Measurements from ENCODE around the gene PRSS56. TPM values are rescaled to one million over a fixed set of nuclear protein-coding genes. Genes with fewer than 3 reads are reported as not detected.

Gene PRSS56
- polyA plus RNA-seq, 1 donor from 2014 or later = 0.16 TPM

DNA sequence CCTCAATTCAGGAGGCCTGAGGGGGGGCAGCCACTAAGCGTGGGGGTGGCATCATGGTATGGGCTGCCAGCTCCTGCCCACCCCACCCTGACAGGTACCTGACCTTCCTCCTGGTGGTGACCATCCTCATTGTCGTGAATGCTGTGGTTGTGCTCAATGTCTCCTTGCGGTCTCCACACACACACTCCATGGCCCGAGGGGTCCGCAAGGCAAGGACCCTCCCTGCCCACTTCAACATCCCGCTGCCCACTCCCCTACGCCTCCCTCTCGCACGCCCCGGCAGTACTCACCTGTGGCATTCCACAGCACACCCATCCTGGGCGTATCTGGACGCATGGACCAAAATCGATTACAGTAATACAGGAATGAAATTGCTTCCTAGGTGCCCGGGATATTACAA is 23.3 kb downstream of the PRSS56 start (continued):
- TF ChIP-seq, protein P1, sequence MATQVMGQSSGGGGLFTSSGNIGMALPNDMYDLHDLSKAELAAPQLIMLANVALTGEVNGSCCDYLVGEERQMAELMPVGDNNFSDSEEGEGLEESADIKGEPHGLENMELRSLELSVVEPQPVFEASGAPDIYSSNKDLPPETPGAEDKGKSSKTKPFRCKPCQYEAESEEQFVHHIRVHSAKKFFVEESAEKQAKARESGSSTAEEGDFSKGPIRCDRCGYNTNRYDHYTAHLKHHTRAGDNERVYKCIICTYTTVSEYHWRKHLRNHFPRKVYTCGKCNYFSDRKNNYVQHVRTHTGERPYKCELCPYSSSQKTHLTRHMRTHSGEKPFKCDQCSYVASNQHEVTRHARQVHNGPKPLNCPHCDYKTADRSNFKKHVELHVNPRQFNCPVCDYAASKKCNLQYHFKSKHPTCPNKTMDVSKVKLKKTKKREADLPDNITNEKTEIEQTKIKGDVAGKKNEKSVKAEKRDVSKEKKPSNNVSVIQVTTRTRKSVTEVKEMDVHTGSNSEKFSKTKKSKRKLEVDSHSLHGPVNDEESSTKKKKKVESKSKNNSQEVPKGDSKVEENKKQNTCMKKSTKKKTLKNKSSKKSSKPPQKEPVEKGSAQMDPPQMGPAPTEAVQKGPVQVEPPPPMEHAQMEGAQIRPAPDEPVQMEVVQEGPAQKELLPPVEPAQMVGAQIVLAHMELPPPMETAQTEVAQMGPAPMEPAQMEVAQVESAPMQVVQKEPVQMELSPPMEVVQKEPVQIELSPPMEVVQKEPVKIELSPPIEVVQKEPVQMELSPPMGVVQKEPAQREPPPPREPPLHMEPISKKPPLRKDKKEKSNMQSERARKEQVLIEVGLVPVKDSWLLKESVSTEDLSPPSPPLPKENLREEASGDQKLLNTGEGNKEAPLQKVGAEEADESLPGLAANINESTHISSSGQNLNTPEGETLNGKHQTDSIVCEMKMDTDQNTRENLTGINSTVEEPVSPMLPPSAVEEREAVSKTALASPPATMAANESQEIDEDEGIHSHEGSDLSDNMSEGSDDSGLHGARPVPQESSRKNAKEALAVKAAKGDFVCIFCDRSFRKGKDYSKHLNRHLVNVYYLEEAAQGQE (IDR thresholded peaks at IDR 0.05; ENCODE audit: borderline replicate concordance) = no peak

DNA sequence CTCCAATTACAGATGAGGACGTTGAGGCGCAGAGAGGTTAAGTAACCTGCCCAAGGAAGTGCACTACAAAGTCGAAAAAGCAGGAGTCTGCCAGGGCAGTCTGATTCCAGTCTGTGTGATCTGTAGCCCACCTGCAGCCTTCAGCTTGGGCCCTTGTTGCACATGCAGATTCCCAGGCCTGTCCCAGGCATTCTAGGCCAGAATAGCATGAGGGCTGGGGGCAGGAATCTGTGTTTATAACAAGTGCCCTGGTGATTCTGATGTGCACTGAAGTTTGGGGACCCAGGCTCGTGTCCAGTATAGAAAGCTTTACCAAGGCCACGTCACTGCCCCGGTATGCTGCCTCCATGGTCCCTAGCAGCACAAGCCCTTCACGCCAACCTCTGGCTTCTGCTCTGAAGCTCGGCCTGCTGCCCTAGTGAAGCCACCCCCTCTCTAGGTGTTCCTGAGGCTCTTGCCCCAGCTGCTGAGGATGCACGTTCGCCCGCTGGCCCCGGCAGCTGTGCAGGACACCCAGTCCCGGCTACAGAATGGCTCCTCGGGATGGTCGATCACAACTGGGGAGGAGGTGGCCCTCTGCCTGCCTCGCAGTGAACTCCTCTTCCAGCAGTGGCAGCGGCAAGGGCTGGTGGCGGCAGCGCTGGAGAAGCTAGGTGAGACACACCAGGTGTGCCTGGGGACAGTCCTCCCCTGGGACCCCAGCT is 23.9 kb downstream of the PRSS56 start:
- peaks cover 14% of the 10 kb centered on the region for H3K79me2 ChIP-seq (replicated peaks; ENCODE audit: insufficient read depth, low read length)
- H3K27ac ChIP-seq (ENCODE audit: low read length) = no peak overlapping the region
- H3K4me3 ChIP-seq (ENCODE audit: low read length) = no peak overlapping the region
- no peaks in the 10 kb centered on the region for H3F3A ChIP-seq (ENCODE audit: insufficient read depth, low read length, poor library complexity, severe bottlenecking)
- H3K9ac ChIP-seq (ENCODE audit: low read length) = no peak overlapping the region
- TF ChIP-seq RAD21 (conservative IDR thresholded peaks at IDR 0.05) (no peak), POLR2AphosphoS5 (IDR thresholded peaks at IDR 0.05) (no peak), MXI1 (conservative IDR thresholded peaks at IDR 0.05; ENCODE audit: poor library complexity, severe bottlenecking) (no peak), EP300 (conservative IDR thresholded peaks at IDR 0.05; ENCODE audit: poor library complexity, severe bottlenecking) (no peak), TAF1 (IDR thresholded peaks at IDR 0.05; ENCODE audit: low read depth) (no peak), SMC3 (conservative IDR thresholded peaks at IDR 0.05; ENCODE audit: poor library complexity) (no peak), EZH2 (IDR thresholded peaks at IDR 0.05; ENCODE audit: borderline replicate concordance, insufficient read depth, low read length, poor library complexity, severe bottlenecking) (no peak)
- TF ChIP-seq, protein P1 (IDR thresholded peaks at IDR 0.05; ENCODE audit: borderline replicate concordance) = no peak
- TF ChIP-seq, protein P2, sequence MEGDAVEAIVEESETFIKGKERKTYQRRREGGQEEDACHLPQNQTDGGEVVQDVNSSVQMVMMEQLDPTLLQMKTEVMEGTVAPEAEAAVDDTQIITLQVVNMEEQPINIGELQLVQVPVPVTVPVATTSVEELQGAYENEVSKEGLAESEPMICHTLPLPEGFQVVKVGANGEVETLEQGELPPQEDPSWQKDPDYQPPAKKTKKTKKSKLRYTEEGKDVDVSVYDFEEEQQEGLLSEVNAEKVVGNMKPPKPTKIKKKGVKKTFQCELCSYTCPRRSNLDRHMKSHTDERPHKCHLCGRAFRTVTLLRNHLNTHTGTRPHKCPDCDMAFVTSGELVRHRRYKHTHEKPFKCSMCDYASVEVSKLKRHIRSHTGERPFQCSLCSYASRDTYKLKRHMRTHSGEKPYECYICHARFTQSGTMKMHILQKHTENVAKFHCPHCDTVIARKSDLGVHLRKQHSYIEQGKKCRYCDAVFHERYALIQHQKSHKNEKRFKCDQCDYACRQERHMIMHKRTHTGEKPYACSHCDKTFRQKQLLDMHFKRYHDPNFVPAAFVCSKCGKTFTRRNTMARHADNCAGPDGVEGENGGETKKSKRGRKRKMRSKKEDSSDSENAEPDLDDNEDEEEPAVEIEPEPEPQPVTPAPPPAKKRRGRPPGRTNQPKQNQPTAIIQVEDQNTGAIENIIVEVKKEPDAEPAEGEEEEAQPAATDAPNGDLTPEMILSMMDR (IDR thresholded peaks at IDR 0.05; ENCODE audit: poor library complexity, severe bottlenecking) = no peak
- no peaks in the 10 kb centered on the region for H4K20me1 ChIP-seq (ENCODE audit: insufficient read depth)
- H3K9me2 ChIP-seq (ENCODE audit: insufficient read depth, low read length) = no peaks in the 10 kb centered on the region
- H3K27me3 ChIP-seq (ENCODE audit: insufficient read depth, low read depth, low read length) = no peaks in the 10 kb centered on the region
- no peak overlapping the region for H2AFZ ChIP-seq (ENCODE audit: low read depth, low read length)
- H3K9me3 ChIP-seq (ENCODE audit: low read length) = no peaks in the 10 kb centered on the region
- H3K4me2 ChIP-seq (ENCODE audit: low read length) = no peak overlapping the region
- peaks cover 16% of the 10 kb centered on the region for H3K36me3 ChIP-seq (ENCODE audit: insufficient read depth, low read length)
